ENCODE results near the gene TMC7. TPM values are rescaled to one million over a fixed set of nuclear protein-coding genes. Genes with fewer than 3 reads are reported as not detected.

TMC7 gene
- total RNA-seq, 1 experiment from 2014 or later = 5.2 TPM

GRCh38 chr16:19029980-19030379, 46.2 kb downstream of the TMC7 start:
- Histone ChIP-seq H3K9me3 (ENCODE audit: control insufficient read depth in 1 of 2, insufficient read depth in 1 of 2, low read depth in 1 of 2, low read length in 2 of 2) (no peaks in the 10 kb centered on the region), H4K20me1 (ENCODE audit: insufficient read depth) (no peaks in the 10 kb centered on the region), H3K27me3 (ENCODE audit: insufficient read depth, low read length) (no peaks in the 10 kb centered on the region), H2AFZ (ENCODE audit: low read depth, low read length, poor library complexity, severe bottlenecking) (no peak overlapping the region), H3K9me2 (ENCODE audit: insufficient read depth) (no peaks in the 10 kb centered on the region), H3K79me2 (ENCODE audit: insufficient read depth, low read length) (no peaks in the 10 kb centered on the region), H3K4me3 (replicated peaks in 1 of 2; ENCODE audit: low read depth in 1 of 2, low read length in 2 of 2) (no peak overlapping the region), H3K36me3 (ENCODE audit: control insufficient read depth in 1 of 2, insufficient read depth in 2 of 2, low read length in 2 of 2) (0 out of 4 replicates have a peak, but pooled peaks cover 0 to 4% of the 10 kb centered on the region in 2 experiments), H3K27ac (ENCODE audit: low read depth, low read length) (no peak overlapping the region), H3K9ac (ENCODE audit: low read length) (no peak overlapping the region), H3K4me2 (ENCODE audit: low read length) (no peak overlapping the region), H3K4me1 (ENCODE audit: control insufficient read depth in 1 of 2, insufficient read depth in 2 of 2, low read length in 2 of 2) (no peaks in the 10 kb centered on the region)
- intact Hi-C loops (cut with micrococcal nuclease) = no loop called here
- TF ChIP-seq EZH2 (IDR thresholded peaks at IDR 0.05) (no peak), EGR1 (IDR thresholded peaks at IDR 0.05; ENCODE audit: low read depth) (no peak), CEBPB (IDR thresholded peaks at IDR 0.05; ENCODE audit: low read depth) (no peak), JUND (IDR thresholded peaks at IDR 0.05) (no peak), POLR2A (IDR thresholded peaks at IDR 0.05; ENCODE audit: borderline replicate concordance, extremely low read depth, insufficient read depth, insufficient read length) (no peak)
- TF ChIP-seq, protein P1, sequence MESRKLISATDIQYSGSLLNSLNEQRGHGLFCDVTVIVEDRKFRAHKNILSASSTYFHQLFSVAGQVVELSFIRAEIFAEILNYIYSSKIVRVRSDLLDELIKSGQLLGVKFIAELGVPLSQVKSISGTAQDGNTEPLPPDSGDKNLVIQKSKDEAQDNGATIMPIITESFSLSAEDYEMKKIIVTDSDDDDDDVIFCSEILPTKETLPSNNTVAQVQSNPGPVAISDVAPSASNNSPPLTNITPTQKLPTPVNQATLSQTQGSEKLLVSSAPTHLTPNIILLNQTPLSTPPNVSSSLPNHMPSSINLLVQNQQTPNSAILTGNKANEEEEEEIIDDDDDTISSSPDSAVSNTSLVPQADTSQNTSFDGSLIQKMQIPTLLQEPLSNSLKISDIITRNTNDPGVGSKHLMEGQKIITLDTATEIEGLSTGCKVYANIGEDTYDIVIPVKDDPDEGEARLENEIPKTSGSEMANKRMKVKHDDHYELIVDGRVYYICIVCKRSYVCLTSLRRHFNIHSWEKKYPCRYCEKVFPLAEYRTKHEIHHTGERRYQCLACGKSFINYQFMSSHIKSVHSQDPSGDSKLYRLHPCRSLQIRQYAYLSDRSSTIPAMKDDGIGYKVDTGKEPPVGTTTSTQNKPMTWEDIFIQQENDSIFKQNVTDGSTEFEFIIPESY (IDR thresholded peaks at IDR 0.05; ENCODE audit: extremely low read depth, insufficient replicate concordance, low read length) = no peak
- CTCF ChIA-PET = no interaction called here
- RAD21 ChIA-PET (ENCODE audit: low non-redundant PET in 1 of 2, low total read pairs in 2 of 2, uncharacterized antibody in 2 of 2, unreplicated experiment in 2 of 2) = no interaction called here
- BruUV-seq (replicated peaks) = no TSS peak
- POLR2A ChIA-PET = no interaction called here
- ATAC-seq (no peak), DNase-seq (ENCODE audit: low read depth, low spot score) (no peak)

- BruUV-seq (replicated peaks) = no TSS peak
- TF ChIP-seq ZNF274 (IDR thresholded peaks at IDR 0.05; ENCODE audit: low read depth, low read length) (no peak), SIN3A (IDR thresholded peaks at IDR 0.05; ENCODE audit: low read depth) (no peak), ELF1 (IDR thresholded peaks at IDR 0.05; ENCODE audit: borderline replicate concordance, low read depth) (no peak), RAD21 (IDR thresholded peaks at IDR 0.05; ENCODE audit: low read depth) (no peak), EZH2phosphoT487 (IDR thresholded peaks at IDR 0.05; ENCODE audit: borderline replicate concordance) (no peak), EGR1 (IDR thresholded peaks at IDR 0.05; ENCODE audit: low read depth) (no peak), EZH2 (IDR thresholded peaks at IDR 0.05) (no peak), TCF7L2 (IDR thresholded peaks at IDR 0.05; ENCODE audit: borderline replicate concordance, extremely low read depth, insufficient read depth, insufficient read length) (no peak)
- TF ChIP-seq, protein P2, sequence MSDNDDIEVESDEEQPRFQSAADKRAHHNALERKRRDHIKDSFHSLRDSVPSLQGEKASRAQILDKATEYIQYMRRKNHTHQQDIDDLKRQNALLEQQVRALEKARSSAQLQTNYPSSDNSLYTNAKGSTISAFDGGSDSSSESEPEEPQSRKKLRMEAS (IDR thresholded peaks at IDR 0.05) = no peak
- TF ChIP-seq, protein P1 (IDR thresholded peaks at IDR 0.05; ENCODE audit: extremely low read depth, insufficient replicate concordance, low read length) = no peak
- intact Hi-C loops (cut with micrococcal nuclease) = no loop called here
- Histone ChIP-seq H3K27ac (ENCODE audit: low read depth, low read length) (no peak overlapping the region), H3K9ac (ENCODE audit: low read length) (no peak overlapping the region), H2AFZ (ENCODE audit: low read depth, low read length, poor library complexity, severe bottlenecking) (no peak overlapping the region), H3K79me2 (ENCODE audit: insufficient read depth, low read length) (no peaks in the 10 kb centered on the region), H3K9me2 (ENCODE audit: insufficient read depth) (no peaks in the 10 kb centered on the region), H3K4me1 (ENCODE audit: control insufficient read depth in 1 of 2, insufficient read depth in 2 of 2, low read length in 2 of 2) (no peaks in the 10 kb centered on the region), H4K20me1 (ENCODE audit: insufficient read depth) (no peaks in the 10 kb centered on the region), H3K4me2 (ENCODE audit: low read length) (no peak overlapping the region), H3K36me3 (ENCODE audit: control insufficient read depth in 1 of 2, insufficient read depth in 2 of 2, low read length in 2 of 2) (0 out of 4 replicates have a peak, but pooled peaks cover 0 to 4% of the 10 kb centered on the region in 2 experiments), H3K27me3 (ENCODE audit: insufficient read depth, low read length) (no peaks in the 10 kb centered on the region), H3K9me3 (ENCODE audit: control insufficient read depth in 1 of 2, insufficient read depth in 1 of 2, low read depth in 1 of 2, low read length in 2 of 2) (0 out of 4 replicates have a peak, but pooled peaks cover 0 to 3% of the 10 kb centered on the region in 2 experiments), H3K4me3 (replicated peaks in 1 of 2; ENCODE audit: low read depth in 1 of 2, low read length in 2 of 2) (no peak overlapping the region)
- ChIA-PET RAD21 (ENCODE audit: low non-redundant PET in 1 of 2, low total read pairs in 2 of 2, uncharacterized antibody in 2 of 2, unreplicated experiment in 2 of 2) (no interaction called here), CTCF (no interaction called here), POLR2A (no interaction called here)
- ATAC-seq (no peak), DNase-seq (ENCODE audit: low read depth, low spot score) (no peak)
Measured at GRCh38 chr16:19031738-19032137, 48.0 kb downstream of the TMC7 start.
